Neuronal stem cell (in vitro differentiated cells): Measurements from ENCODE around the gene SORCS3.

Experiments
- DNase-seq: peaks from one replicate; pipeline ENCODE4 v3.0.0-alpha.2; 2013; ENCODE audit warnings: low spot score
- H2AFZ ChIP-seq: one replicate; pipeline ENCODE4 v1.6.1; 2013; ENCODE audit warnings: mild to moderate bottlenecking, low read length, inconsistent platforms
- H2AK5ac ChIP-seq: 2 replicates; pipeline ENCODE4 v1.6.1; 2013; ENCODE audit warnings: low read depth, mild to moderate bottlenecking, inconsistent platforms, low read length, moderate library complexity, mixed read lengths
- H2BK120ac ChIP-seq: 2 replicates; pipeline ENCODE4 v1.6.1; 2013; ENCODE audit warnings: low read depth, mild to moderate bottlenecking, inconsistent platforms, low read length, moderate library complexity, mixed read lengths
- H2BK12ac ChIP-seq: one replicate; pipeline ENCODE4 v1.6.1; 2013; ENCODE audit warnings: low read length, inconsistent platforms
- H2BK15ac ChIP-seq: 2 replicates; pipeline ENCODE4 v1.6.1; 2013; ENCODE audit warnings: mild to moderate bottlenecking, low read length, inconsistent platforms, mixed read lengths
- H2BK5ac ChIP-seq: one replicate; pipeline ENCODE4 v1.6.1; 2013; ENCODE audit warnings: inconsistent platforms, mild to moderate bottlenecking, low read length, moderate library complexity
- H3K14ac ChIP-seq: one replicate; pipeline ENCODE4 v1.6.1; 2013; ENCODE audit warnings: low read length, inconsistent platforms
- H3K18ac ChIP-seq: 2 replicates; pipeline ENCODE4 v1.6.1; 2013; ENCODE audit warnings: low read length, inconsistent platforms
- H3K23ac ChIP-seq: 2 replicates; pipeline ENCODE4 v1.6.1; 2013; ENCODE audit warnings: low read depth, mild to moderate bottlenecking, mixed read lengths, low read length, inconsistent platforms; ENCODE audit not compliant: poor library complexity
- H3K27ac ChIP-seq: replicated peaks from 3 replicates; pipeline ENCODE4 v1.5.1; 2013; ENCODE audit warnings: low read length, inconsistent platforms
- H3K27me3 ChIP-seq, 3 experiments: 2 replicates each; pipeline ENCODE4 v1.6.1; 2013; ENCODE audit warnings: low read length in 3 of 3, mild to moderate bottlenecking in 2 of 3, inconsistent platforms in 1 of 3, low read depth in 1 of 3, mixed read lengths in 1 of 3, moderate library complexity in 1 of 3; ENCODE audit not compliant: control insufficient read depth in 3 of 3, insufficient read depth in 3 of 3
- H3K36me3 ChIP-seq, 2 donors: replicated peaks in 1 of 2; 2 replicates each; pipeline ENCODE4 v1.6.1; 2013; ENCODE audit warnings: low read length in 2 of 2; ENCODE audit not compliant: control insufficient read depth in 2 of 2, insufficient read depth in 2 of 2
- H3K4ac ChIP-seq: 2 replicates; pipeline ENCODE4 v1.6.1; 2013; ENCODE audit warnings: inconsistent platforms, mild to moderate bottlenecking, low read length, moderate library complexity
- H3K4me1 ChIP-seq, 2 donors: 1 replicate in 1 of 2; 2 replicates in 1 of 2; pipeline ENCODE4 v1.6.1; 2013; ENCODE audit warnings: low read length in 2 of 2, low read depth in 1 of 2; ENCODE audit not compliant: control insufficient read depth in 2 of 2, insufficient read depth in 1 of 2
- H3K4me2 ChIP-seq: one replicate; pipeline ENCODE4 v1.6.1; 2013; ENCODE audit warnings: mild to moderate bottlenecking, low read length, inconsistent platforms; ENCODE audit not compliant: insufficient read depth, poor library complexity, severe bottlenecking
- H3K4me3 ChIP-seq, 2 donors: 2 replicates each; pipeline ENCODE4 v1.5.1; 2013; ENCODE audit warnings: low read length in 2 of 2, mild to moderate bottlenecking in 2 of 2, inconsistent platforms in 1 of 2, moderate library complexity in 1 of 2
- H3K79me1 ChIP-seq: one replicate; pipeline ENCODE4 v1.6.1; 2013; ENCODE audit warnings: low read depth, mild to moderate bottlenecking, inconsistent platforms, low read length, moderate library complexity
- H3K9ac ChIP-seq: one replicate; pipeline ENCODE4 v1.6.1; 2013; ENCODE audit warnings: mild to moderate bottlenecking, low read depth, low read length, inconsistent platforms; ENCODE audit not compliant: poor library complexity
- H3K9me3 ChIP-seq, 2 donors: replicated peaks in 1 of 2; 2 replicates each; pipeline versions ENCODE3 to v1.6.1; 2013; ENCODE audit warnings: low read length in 2 of 2, mild to moderate bottlenecking in 2 of 2, inconsistent platforms in 1 of 2, low read depth in 1 of 2, mixed read lengths in 1 of 2, moderate library complexity in 1 of 2; ENCODE audit not compliant: control insufficient read depth in 2 of 2, insufficient read depth in 1 of 2
- H4K8ac ChIP-seq: one replicate; pipeline ENCODE4 v1.6.1; 2013; ENCODE audit warnings: low read depth, mild to moderate bottlenecking, inconsistent platforms, low read length, moderate library complexity
- H4K91ac ChIP-seq: one replicate; pipeline ENCODE4 v1.6.1; 2013; ENCODE audit warnings: low read length, low read depth, mild to moderate bottlenecking, inconsistent platforms; ENCODE audit not compliant: poor library complexity
- WGBS, 2 donors: extraction: QIAGEN DNeasy Blood & Tissue Kit; methylation state at CpG; one replicate each; pipeline ENCODE4 v1.1.7; 2013; ENCODE audit warnings: missing lambda C conversion rate in 2 of 2, mixed read lengths in 1 of 2; ENCODE audit not compliant: insufficient read length in 2 of 2, insufficient replicate concordance in 1 of 2; ENCODE audit errors: extremely low coverage in 2 of 2; 5-methylcytosine and 5-hydroxymethylcytosine counted together

The SORCS3 gene

GRCh38 chr10:105148921-105149320, 507.8 kb downstream of the SORCS3 start:
- Histone ChIP-seq H3K79me1 (no peaks in the 10 kb centered on the region), H3K4me1 (no peaks in the 10 kb centered on the region), H3K18ac (no peak overlapping the region), H3K9ac (no peak overlapping the region), H2BK5ac (no peak overlapping the region), H3K36me3 (no peaks in the 10 kb centered on the region), H3K4ac (no peak overlapping the region), H3K14ac (no peak overlapping the region), H4K8ac (no peak overlapping the region), H3K4me2 (no peak overlapping the region), H3K23ac (no peak overlapping the region), H3K9me3 (no peaks in the 10 kb centered on the region), H2BK12ac (no peak overlapping the region), H2BK15ac (no peak overlapping the region), H4K91ac (no peak overlapping the region), H2AFZ (no peak overlapping the region), H2BK120ac (no peak overlapping the region), H2AK5ac (no peak overlapping the region), H3K27me3 (no peaks in the 10 kb centered on the region), H3K4me3 (no peak overlapping the region), H3K27ac (no peak overlapping the region)
- DNase-seq = no peak
- WGBS, 2 donors = no CpG with 5 or more reads among the region's 2 CpGs

- H2BK5ac ChIP-seq = no peak overlapping the region
- no peak overlapping the region for H2BK12ac ChIP-seq
Measured at GRCh38 chr10:105149371-105149891, 508.3 kb downstream of the SORCS3 start.

GRCh38 chr10:105150259-105150880, 509.3 kb downstream of the SORCS3 start:
- WGBS, 2 donors = no CpG with 5 or more reads among the region's 4 CpGs
- no peak overlapping the region for H2AFZ ChIP-seq
- no peak overlapping the region for H3K4ac ChIP-seq
- no peak overlapping the region for H3K27ac ChIP-seq
- no peaks in the 10 kb centered on the region for H3K9me3 ChIP-seq
- H2BK12ac ChIP-seq = no peak overlapping the region
- no peak overlapping the region for H2BK5ac ChIP-seq
- no peak overlapping the region for H3K14ac ChIP-seq
- H3K23ac ChIP-seq = no peak overlapping the region
- no peak overlapping the region for H2BK15ac ChIP-seq
- no peaks in the 10 kb centered on the region for H3K4me1 ChIP-seq
- no peak overlapping the region for H4K8ac ChIP-seq
- no peak overlapping the region for H2BK120ac ChIP-seq
- peaks cover 0 to 3% (median 0%) of the 10 kb centered on the region in 3 experiments for H3K27me3 ChIP-seq
- H3K4me2 ChIP-seq = no peak overlapping the region
- H4K91ac ChIP-seq = no peak overlapping the region
- H2AK5ac ChIP-seq = no peak overlapping the region
- no peak overlapping the region for H3K18ac ChIP-seq
- no peak overlapping the region for H3K4me3 ChIP-seq
- DNase-seq = no peak
- no peaks in the 10 kb centered on the region for H3K79me1 ChIP-seq
- no peak overlapping the region for H3K9ac ChIP-seq
- H3K36me3 ChIP-seq = no peaks in the 10 kb centered on the region

More at GRCh38 chr10:105149371-105149891, 508.3 kb downstream of the SORCS3 start:
- H2AFZ ChIP-seq = no peak overlapping the region
- no peaks in the 10 kb centered on the region for H3K4me1 ChIP-seq
- no peak overlapping the region for H4K91ac ChIP-seq
- H3K23ac ChIP-seq = no peak overlapping the region
- no peak overlapping the region for H2BK15ac ChIP-seq
- no peak overlapping the region for H3K18ac ChIP-seq
- no peaks in the 10 kb centered on the region for H3K9me3 ChIP-seq
- H4K8ac ChIP-seq = no peak overlapping the region
- no peaks in the 10 kb centered on the region for H3K36me3 ChIP-seq
- H3K4me2 ChIP-seq = no peak overlapping the region
- H3K4me3 ChIP-seq = no peak overlapping the region
- no peak overlapping the region for H3K9ac ChIP-seq
- H3K4ac ChIP-seq = no peak overlapping the region
- H2AK5ac ChIP-seq = no peak overlapping the region
- H3K27ac ChIP-seq = no peak overlapping the region
- H3K79me1 ChIP-seq = no peaks in the 10 kb centered on the region
- no peak for DNase-seq
- no peak overlapping the region for H2BK120ac ChIP-seq
- H3K14ac ChIP-seq = no peak overlapping the region
- peaks cover 0 to 3% (median 0%) of the 10 kb centered on the region in 3 experiments for H3K27me3 ChIP-seq

GRCh38 chr10:105154736-105155135, 513.6 kb downstream of the SORCS3 start:
- H3K4ac ChIP-seq = no peak overlapping the region
- H2BK15ac ChIP-seq = no peak overlapping the region
- no peak overlapping the region for H2BK5ac ChIP-seq
- peaks cover 0 to 3% (median 0%) of the 10 kb centered on the region in 3 experiments for H3K27me3 ChIP-seq
- no peaks in the 10 kb centered on the region for H3K79me1 ChIP-seq
- no peaks in the 10 kb centered on the region for H3K9me3 ChIP-seq
- no peak overlapping the region for H3K14ac ChIP-seq
- no peak overlapping the region for H3K18ac ChIP-seq
- H2AK5ac ChIP-seq = no peak overlapping the region
- no peak overlapping the region for H2BK120ac ChIP-seq
- H4K8ac ChIP-seq = no peak overlapping the region
- no CpG with 5 or more reads among the region's 4 CpGs for WGBS, 2 donors
- no peak overlapping the region for H3K4me2 ChIP-seq
- no peak overlapping the region for H4K91ac ChIP-seq
- H3K9ac ChIP-seq = no peak overlapping the region
- no peak overlapping the region for H2AFZ ChIP-seq
- no peak overlapping the region for H3K4me3 ChIP-seq
- H3K27ac ChIP-seq = no peak overlapping the region
- no peak overlapping the region for H3K23ac ChIP-seq
- H2BK12ac ChIP-seq = no peak overlapping the region
- H3K4me1 ChIP-seq = peaks cover 0 to 7% of the 10 kb centered on the region in 2 donors
- no peaks in the 10 kb centered on the region for H3K36me3 ChIP-seq
- DNase-seq = no peak
